Right atrium auricular region (tissue), 2 donors: ENCODE data around the gene BIRC6. TPM values are rescaled to one million over a fixed set of nuclear protein-coding genes. Genes with fewer than 3 reads are reported as not detected.
"Not testable (repeated sequence)": the region's sequence is repeated elsewhere in the genome, so short reads cannot be mapped to it uniquely, and the experiment has no call there.

Source experiments
- DNase-seq: peaks from one replicate; pipeline ENCODE4 v3.0.0-alpha.2; 2019; ENCODE audit warnings: low spot score
- H3K27ac ChIP-seq, 2 donors: fragments of 200-600 bp; sonication (generic); 1 replicate in 1 of 2; 2 replicates in 1 of 2; pipeline ENCODE4 v1.5.1; 2016 to 2019
- H3K27me3 ChIP-seq, 2 donors: fragments of 200-600 bp; sonication (generic); one replicate each; pipeline versions ENCODE4 v1.5.1 to v1.6.0; 2017 to 2019
- H3K36me3 ChIP-seq: fragments of 200-600 bp; sonication (generic); one replicate; pipeline ENCODE4 v1.5.1; 2016
- H3K4me1 ChIP-seq, 2 donors: fragments of 200-600 bp; sonication (generic); one replicate each; pipeline versions ENCODE4 v1.5.1 to v1.6.0; 2017 to 2019
- H3K4me3 ChIP-seq, 2 donors: fragments of 200-600 bp; sonication (generic); 1 replicate in 1 of 2; 2 replicates in 1 of 2; pipeline ENCODE4 v1.5.1; 2017 to 2019; ENCODE audit warnings: mild to moderate bottlenecking in 1 of 2, moderate library complexity in 1 of 2
- H3K9me3 ChIP-seq, 2 donors: fragments of 200-600 bp; sonication (generic); one replicate each; pipeline ENCODE4 v1.5.1; 2019
- total RNA-seq, 2 donors: library from RNA; depleted of rRNA; stranded (reverse); fragments of >200 nt; gene quantifications; one replicate each; pipeline ENCODE4 v1.1.0, GENCODE V29; 2016
- TF ChIP-seq, protein P1 (sequence below), 2 donors: fragments of 200-600 bp; sonication (generic); IDR thresholded peaks; one replicate each; pipeline ENCODE4 v1.5.1; 2019; ENCODE audit warnings: antibody characterized with exemption in 2 of 2

BIRC6 gene
- total RNA-seq, 2 donors from 2014 or later, result 50.4 to 50.6 TPM

DNA sequence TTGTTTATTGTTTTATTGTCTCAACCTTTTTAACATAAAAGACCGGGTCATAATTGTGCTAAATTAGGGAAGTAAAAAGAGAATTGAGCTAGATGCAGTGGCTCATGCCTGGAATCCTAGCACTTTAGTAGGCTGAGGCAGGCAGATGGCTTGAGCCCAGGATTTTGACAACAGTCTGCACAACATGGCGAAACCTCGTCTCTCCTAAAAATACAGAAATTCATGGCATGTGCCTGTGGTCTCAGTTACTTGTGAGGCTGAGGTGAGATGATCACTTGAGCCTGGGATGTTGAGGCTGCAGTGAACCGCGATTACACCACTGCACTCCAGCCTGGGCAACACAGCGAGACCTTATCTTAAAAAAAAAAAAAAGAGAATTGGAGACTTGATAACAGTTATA lies 166.9 kb downstream of the BIRC6 start:
- H3K4me1 ChIP-seq, result no peaks in the 10 kb centered on the region
- H3K27ac ChIP-seq, result no peak overlapping the region
- no peak overlapping the region for H3K4me3 ChIP-seq
- no peaks in the 10 kb centered on the region for H3K9me3 ChIP-seq
- no peaks in the 10 kb centered on the region for H3K27me3 ChIP-seq
- DNase-seq, result no peak
- H3K36me3 ChIP-seq, result peaks cover 38% of the 10 kb centered on the region
- TF ChIP-seq, protein P1, sequence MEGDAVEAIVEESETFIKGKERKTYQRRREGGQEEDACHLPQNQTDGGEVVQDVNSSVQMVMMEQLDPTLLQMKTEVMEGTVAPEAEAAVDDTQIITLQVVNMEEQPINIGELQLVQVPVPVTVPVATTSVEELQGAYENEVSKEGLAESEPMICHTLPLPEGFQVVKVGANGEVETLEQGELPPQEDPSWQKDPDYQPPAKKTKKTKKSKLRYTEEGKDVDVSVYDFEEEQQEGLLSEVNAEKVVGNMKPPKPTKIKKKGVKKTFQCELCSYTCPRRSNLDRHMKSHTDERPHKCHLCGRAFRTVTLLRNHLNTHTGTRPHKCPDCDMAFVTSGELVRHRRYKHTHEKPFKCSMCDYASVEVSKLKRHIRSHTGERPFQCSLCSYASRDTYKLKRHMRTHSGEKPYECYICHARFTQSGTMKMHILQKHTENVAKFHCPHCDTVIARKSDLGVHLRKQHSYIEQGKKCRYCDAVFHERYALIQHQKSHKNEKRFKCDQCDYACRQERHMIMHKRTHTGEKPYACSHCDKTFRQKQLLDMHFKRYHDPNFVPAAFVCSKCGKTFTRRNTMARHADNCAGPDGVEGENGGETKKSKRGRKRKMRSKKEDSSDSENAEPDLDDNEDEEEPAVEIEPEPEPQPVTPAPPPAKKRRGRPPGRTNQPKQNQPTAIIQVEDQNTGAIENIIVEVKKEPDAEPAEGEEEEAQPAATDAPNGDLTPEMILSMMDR (IDR thresholded peaks at IDR 0.05), result no peak

DNA sequence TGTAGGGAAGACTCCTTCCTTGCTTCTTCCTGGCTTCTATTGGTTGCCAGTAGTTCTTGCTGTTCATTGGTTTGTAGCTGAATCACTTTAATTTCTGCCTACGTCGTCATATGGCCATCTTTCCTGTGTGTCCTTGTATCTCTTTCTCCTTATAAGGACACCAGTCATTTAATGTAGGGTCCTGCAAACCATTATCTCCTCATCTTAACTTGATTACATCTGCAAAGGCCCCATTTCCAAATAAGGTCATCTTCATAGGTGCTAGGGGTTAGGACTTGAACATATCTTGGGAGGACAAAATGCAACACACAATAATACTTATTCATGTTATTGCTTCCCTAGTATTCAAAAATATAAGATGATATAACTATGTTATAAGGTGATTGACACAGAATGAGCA lies 175.5 kb downstream of the BIRC6 start:
- Histone ChIP-seq H3K4me3 (no peak overlapping the region), H3K9me3 (peaks cover 0 to 4% of the 10 kb centered on the region in 2 donors), H3K4me1 (no peaks in the 10 kb centered on the region), H3K27me3 (no peaks in the 10 kb centered on the region), H3K36me3 (peaks cover 11% of the 10 kb centered on the region), H3K27ac (no peak overlapping the region)
- TF ChIP-seq, protein P1 (IDR thresholded peaks at IDR 0.05), result no peak
- DNase-seq, result no peak

DNA sequence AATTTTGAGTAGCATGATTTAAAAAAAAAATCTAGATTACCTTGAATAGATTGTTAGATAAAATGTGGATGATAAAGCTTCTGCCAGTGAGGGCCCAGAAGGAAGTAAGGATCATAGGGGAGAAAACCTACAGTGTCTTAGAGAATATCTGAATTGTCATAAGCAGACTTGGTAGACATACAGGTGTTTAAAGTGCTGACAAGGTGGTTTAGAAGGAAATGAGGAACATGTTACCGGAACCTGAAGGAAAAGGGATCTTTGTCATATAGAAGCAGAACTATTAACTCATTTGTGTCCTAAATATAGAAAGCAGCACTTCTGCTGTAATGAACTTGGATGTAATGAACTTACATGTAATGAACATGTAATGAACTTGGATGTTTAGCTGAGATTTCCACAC lies 176.1 kb downstream of the BIRC6 start:
- Histone ChIP-seq H3K4me1 (no peaks in the 10 kb centered on the region), H3K36me3 (peaks cover 10% of the 10 kb centered on the region), H3K4me3 (no peak overlapping the region), H3K27me3 (no peaks in the 10 kb centered on the region), H3K9me3 (peaks cover 0 to 4% of the 10 kb centered on the region in 2 donors), H3K27ac (no peak overlapping the region)
- TF ChIP-seq, protein P1 (IDR thresholded peaks at IDR 0.05), result no peak
- no peak for DNase-seq

DNA sequence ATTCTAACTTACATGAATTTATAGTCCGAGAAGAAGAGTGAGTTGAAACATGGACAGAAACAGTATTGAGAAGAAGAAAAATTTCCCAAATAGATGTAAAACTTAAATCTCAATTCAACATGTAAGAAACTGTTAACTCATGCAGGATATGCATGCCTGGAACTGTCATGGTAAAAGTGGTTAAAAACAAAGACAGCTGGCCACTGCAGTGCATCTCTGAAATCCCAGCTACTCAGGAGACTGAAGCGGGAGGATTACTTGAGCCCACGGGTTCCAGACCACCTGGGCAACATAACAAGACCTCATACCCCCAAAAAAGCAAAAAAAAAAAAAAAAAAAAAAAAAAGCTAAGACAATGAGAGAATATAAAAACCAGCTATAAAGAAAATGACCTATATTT lies 178.0 kb downstream of the BIRC6 start:
- no peaks in the 10 kb centered on the region for H3K27me3 ChIP-seq

DNA sequence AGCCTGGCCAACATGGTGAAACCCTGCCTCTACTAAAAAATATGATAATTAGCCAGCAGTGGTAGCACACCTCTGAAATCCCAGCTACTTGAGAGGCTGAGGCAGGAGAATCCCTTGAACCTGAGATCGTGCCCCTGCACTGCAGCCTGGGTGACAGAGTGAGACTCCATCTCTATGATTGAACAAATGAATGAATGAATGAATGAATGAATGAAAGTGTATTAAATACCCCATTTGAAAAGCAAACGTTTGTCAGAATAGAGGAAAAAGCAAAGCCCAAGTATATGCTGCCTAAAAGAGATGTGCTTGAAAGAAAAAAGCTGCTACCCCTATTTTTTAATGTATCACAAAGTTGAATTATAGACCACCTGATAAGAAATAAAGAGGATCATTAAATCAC lies 181.9 kb downstream of the BIRC6 start:
- TF ChIP-seq, protein P1 (IDR thresholded peaks at IDR 0.05), result no peak
- H3K27me3 ChIP-seq, result no peaks in the 10 kb centered on the region
- peaks cover 0 to 4% of the 10 kb centered on the region in 2 donors for H3K9me3 ChIP-seq
- H3K4me3 ChIP-seq, result no peak overlapping the region
- H3K36me3 ChIP-seq, result no peaks in the 10 kb centered on the region
- no peak overlapping the region for H3K27ac ChIP-seq
- H3K4me1 ChIP-seq, result no peaks in the 10 kb centered on the region
- no peak for DNase-seq

More for the DNA sequence above, 178.0 kb downstream of the BIRC6 start:
- Histone ChIP-seq H3K4me3 (no peak overlapping the region), H3K27ac (no peak overlapping the region), H3K9me3 (peaks cover 0 to 4% of the 10 kb centered on the region in 2 donors), H3K4me1 (no peaks in the 10 kb centered on the region), H3K36me3 (peaks cover 10% of the 10 kb centered on the region)
- TF ChIP-seq, protein P1 (IDR thresholded peaks at IDR 0.05), result no peak
- DNase-seq, result no peak

DNA sequence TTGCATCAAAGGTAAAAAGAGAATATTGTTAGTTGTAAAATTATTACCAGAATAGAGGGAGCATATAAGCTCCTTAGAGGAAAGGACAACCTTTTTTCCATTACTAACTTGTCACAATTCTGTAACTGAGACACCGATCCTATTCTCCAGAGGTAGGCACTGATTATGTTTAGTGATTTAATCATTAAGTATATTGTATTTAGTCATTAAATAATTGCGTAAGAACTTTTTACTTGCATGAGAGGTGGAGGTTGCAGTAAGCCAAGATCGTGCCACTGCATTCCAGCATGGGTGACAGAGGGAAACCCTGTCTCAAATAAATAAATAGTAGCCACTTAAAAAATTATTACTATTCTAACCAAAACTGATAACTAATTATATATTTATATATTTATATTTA lies 195.7 kb downstream of the BIRC6 start:
- not testable (repeated sequence) for H3K9me3 ChIP-seq, DNase-seq, H3K36me3 ChIP-seq, H3K4me1 ChIP-seq, H3K27ac ChIP-seq, H3K4me3 ChIP-seq, H3K27me3 ChIP-seq
